ENCODE measurements around the gene GNG7.

GNG7 gene

DNA sequence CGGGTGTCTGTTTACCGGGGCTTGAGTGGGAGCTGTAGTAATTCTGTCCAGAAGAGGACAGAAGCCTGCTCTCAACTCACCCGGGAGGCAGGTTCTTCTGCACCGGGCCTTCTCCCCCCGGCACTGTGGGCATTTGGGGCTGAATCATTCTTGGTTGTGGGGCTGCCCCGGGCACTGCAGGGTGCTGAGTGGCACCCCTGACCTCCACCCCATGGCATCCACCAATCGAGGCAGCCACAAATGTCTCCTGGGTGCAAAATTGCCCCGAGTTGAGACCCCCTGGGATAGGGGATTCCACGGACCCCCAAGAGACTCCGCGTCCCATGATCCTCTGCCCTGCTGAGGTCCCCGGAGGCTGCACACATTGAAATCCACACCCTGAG, 68.8 kb downstream of the GNG7 start:
- no peaks in the 10 kb centered on the region for H3K27me3 ChIP-seq (ENCODE audit: control insufficient read depth, insufficient read depth, low read length)
- no peaks in the 10 kb centered on the region for H3K9me3 ChIP-seq (ENCODE audit: control insufficient read depth, low read length)
- peaks cover 13% of the 10 kb centered on the region for H3K79me2 ChIP-seq
- H3K4me1 ChIP-seq: peaks cover 29% of the 10 kb centered on the region
- H3K9ac ChIP-seq: no peak overlapping the region
- H3K36me3 ChIP-seq (ENCODE audit: control insufficient read depth, insufficient read depth, low read length): no peaks in the 10 kb centered on the region
- H3K27ac ChIP-seq: no peak overlapping the region
- no peak overlapping the region for H2AFZ ChIP-seq
- H3K4me3 ChIP-seq (ENCODE audit: low read depth, low read length): no peak overlapping the region
- H3K4me2 ChIP-seq (ENCODE audit: low read length): peak overlapping the region; percentile 9
- TF ChIP-seq, protein P1, sequence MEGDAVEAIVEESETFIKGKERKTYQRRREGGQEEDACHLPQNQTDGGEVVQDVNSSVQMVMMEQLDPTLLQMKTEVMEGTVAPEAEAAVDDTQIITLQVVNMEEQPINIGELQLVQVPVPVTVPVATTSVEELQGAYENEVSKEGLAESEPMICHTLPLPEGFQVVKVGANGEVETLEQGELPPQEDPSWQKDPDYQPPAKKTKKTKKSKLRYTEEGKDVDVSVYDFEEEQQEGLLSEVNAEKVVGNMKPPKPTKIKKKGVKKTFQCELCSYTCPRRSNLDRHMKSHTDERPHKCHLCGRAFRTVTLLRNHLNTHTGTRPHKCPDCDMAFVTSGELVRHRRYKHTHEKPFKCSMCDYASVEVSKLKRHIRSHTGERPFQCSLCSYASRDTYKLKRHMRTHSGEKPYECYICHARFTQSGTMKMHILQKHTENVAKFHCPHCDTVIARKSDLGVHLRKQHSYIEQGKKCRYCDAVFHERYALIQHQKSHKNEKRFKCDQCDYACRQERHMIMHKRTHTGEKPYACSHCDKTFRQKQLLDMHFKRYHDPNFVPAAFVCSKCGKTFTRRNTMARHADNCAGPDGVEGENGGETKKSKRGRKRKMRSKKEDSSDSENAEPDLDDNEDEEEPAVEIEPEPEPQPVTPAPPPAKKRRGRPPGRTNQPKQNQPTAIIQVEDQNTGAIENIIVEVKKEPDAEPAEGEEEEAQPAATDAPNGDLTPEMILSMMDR (IDR thresholded peaks at IDR 0.05): no peak

DNA sequence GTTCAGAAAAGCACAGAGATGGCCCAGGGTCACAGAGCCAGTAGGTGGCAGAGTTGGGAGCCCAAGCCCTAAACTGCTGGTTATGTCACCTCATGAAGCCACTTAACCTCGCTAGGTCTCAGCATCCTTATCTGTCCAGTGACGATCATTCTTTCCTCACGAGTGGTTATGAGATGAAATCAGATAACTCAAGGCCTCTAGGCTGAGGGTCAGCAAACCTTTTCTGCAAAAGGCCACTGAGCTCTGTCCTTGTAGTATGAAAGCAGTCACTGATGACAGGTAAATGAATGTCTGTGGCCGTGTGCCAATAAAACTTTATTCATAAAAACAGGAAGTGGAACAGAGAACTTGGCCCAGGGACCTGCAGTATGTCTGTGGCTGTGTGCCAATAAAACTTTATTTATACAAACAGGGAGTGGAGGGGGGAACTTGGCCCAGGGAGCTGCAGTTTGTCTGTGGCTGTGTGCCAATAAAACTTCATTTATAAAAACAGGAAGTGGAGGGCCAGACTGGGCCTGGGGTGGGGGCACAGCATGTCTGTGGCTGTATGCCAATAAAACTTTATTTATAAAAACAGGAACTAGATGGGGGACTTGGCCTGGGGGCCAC, 71.2 kb downstream of the GNG7 start:
- peak overlapping the region; percentile 13 for H3K27ac ChIP-seq
- no peak overlapping the region for H3K4me2 ChIP-seq (ENCODE audit: low read length)
- no peak overlapping the region for H3K9ac ChIP-seq
- no peaks in the 10 kb centered on the region for H3K9me3 ChIP-seq (ENCODE audit: control insufficient read depth, low read length)
- no peak overlapping the region for H2AFZ ChIP-seq
- TF ChIP-seq, protein P1 (IDR thresholded peaks at IDR 0.05): no peak
- H3K36me3 ChIP-seq (ENCODE audit: control insufficient read depth, insufficient read depth, low read length): no peaks in the 10 kb centered on the region
- peaks cover 41% of the 10 kb centered on the region for H3K4me1 ChIP-seq
- H3K27me3 ChIP-seq (ENCODE audit: control insufficient read depth, insufficient read depth, low read length): no peaks in the 10 kb centered on the region
- peaks cover 8% of the 10 kb centered on the region for H3K79me2 ChIP-seq
- no peak overlapping the region for H3K4me3 ChIP-seq (ENCODE audit: low read depth, low read length)

DNA sequence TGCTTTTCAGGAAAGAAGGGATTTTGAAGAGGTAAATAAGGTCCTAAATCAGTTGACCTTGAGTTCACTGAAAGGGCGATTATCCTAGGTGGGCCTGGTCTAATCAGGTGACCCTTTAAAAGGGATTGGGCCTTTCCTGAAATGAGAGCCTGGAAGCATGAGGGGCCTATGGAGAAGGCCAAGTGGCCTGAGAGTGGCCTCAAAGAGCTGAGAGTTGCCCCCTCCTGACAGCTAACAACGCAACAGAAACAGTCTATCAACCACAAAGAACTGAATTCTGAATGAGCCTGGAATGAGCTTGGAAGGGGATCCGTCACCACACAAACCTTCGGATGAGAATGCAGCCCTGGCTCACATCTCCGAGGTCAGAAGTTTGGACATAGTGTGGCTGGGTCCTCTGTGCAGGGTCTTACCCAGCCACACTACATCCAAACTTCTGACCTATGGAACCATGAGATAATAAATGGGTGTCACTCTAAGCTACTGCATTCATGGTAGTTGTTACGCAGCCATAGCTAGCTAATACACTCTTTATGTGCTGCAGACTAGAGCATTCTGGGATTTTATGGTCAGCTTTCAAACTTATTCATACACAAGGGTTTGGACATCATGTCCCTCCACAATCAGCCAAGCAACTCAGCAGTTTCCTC, 72.0 kb downstream of the GNG7 start:
- Histone ChIP-seq H3K27me3 (ENCODE audit: control insufficient read depth, insufficient read depth, low read length) (no peaks in the 10 kb centered on the region), H3K9me3 (ENCODE audit: control insufficient read depth, low read length) (no peaks in the 10 kb centered on the region), H3K79me2 (peaks cover 4% of the 10 kb centered on the region), H3K4me1 (peaks cover 45% of the 10 kb centered on the region), H3K27ac (no peak overlapping the region), H2AFZ (no peak overlapping the region), H3K4me2 (ENCODE audit: low read length) (no peak overlapping the region), H3K9ac (no peak overlapping the region), H3K36me3 (ENCODE audit: control insufficient read depth, insufficient read depth, low read length) (no peaks in the 10 kb centered on the region), H3K4me3 (ENCODE audit: low read depth, low read length) (no peak overlapping the region)
- TF ChIP-seq, protein P1 (IDR thresholded peaks at IDR 0.05): no peak

DNA sequence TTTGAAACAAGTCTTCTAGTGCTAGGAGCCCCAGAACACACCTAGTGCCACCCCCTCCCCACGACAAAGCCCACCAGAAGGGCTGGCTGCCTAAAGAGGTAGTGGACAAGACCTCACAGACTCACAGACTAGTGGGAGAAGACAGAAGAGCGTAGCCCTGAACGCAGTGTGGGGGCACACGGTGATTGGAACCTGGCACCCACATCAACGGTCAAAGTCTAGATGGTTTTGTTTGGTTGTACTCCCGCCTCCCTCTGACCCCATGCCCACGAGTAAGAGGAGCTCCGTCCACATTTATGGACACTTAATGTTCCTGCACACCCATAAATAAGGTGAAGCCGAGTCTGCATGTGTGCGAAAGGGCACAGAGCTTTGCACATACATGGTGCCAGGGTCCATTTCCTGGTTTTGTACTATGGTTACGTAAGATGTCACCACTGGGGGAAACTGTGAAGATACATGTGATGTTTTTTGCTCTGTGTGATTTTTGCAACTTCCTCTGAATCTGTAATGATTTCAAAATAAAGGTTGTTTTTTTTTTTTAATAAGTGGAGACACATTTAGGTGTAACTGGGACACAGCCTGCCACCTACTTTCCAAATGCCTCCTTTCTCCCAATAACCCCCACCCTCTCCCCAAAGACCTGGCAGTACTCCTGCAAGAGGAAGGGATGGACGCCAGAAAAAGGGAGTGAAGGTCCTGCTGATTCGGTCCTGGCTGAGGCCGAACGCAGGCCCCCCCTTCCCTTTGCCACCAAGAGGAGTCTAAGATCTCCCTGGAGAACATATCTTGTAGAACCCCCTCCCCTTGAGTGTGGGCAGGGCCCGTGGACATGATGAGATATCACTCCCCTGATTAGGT, 72.8 kb downstream of the GNG7 start:
- no peak overlapping the region for H3K4me3 ChIP-seq (ENCODE audit: low read depth, low read length)
- no peak overlapping the region for H3K4me2 ChIP-seq (ENCODE audit: low read length)
- no peaks in the 10 kb centered on the region for H3K27me3 ChIP-seq (ENCODE audit: control insufficient read depth, insufficient read depth, low read length)
- H3K27ac ChIP-seq: peak overlapping the region; percentile 96
- no peak overlapping the region for H3K9ac ChIP-seq
- TF ChIP-seq, protein P1 (IDR thresholded peaks at IDR 0.05): no peak
- H3K9me3 ChIP-seq (ENCODE audit: control insufficient read depth, low read length): no peaks in the 10 kb centered on the region
- H3K36me3 ChIP-seq (ENCODE audit: control insufficient read depth, insufficient read depth, low read length): no peaks in the 10 kb centered on the region
- H3K4me1 ChIP-seq: peaks cover 46% of the 10 kb centered on the region
- peaks cover 4% of the 10 kb centered on the region for H3K79me2 ChIP-seq
- no peak overlapping the region for H2AFZ ChIP-seq

Measured in parathyroid adenoma (tissue), 2 donors.